Panc1 (cell line): ENCODE data around the gene FBXW8.

ENCODE experiments used
- POLR2AphosphoS5 ChIP-seq: IDR thresholded peaks from 2 replicates; pipeline ENCODE4 v1.6.1; 2012; ENCODE audit warnings: mild to moderate bottlenecking, low read depth, low read length, moderate library complexity
- TCF7L2 ChIP-seq: IDR thresholded peaks from 2 replicates; pipeline ENCODE4 v1.6.1; 2011; ENCODE audit warnings: mild to moderate bottlenecking, low read depth, low read length, inconsistent platforms
- TF ChIP-seq, protein P1 (sequence below): fragments of 450-650 bp; IDR thresholded peaks from 2 replicates; pipeline ENCODE4 v1.5.1; 2017; ENCODE audit warnings: mild to moderate bottlenecking
- TF ChIP-seq, protein P2 (sequence below), 2 experiments: IDR thresholded peaks; 2 replicates each; pipeline ENCODE4 v1.6.1; 2011 to 2012; ENCODE audit warnings: low read depth in 2 of 2, control low read depth in 1 of 2, low read length in 1 of 2, mild to moderate bottlenecking in 1 of 2, moderate library complexity in 1 of 2; ENCODE audit not compliant: insufficient read depth in 1 of 2

DNA sequence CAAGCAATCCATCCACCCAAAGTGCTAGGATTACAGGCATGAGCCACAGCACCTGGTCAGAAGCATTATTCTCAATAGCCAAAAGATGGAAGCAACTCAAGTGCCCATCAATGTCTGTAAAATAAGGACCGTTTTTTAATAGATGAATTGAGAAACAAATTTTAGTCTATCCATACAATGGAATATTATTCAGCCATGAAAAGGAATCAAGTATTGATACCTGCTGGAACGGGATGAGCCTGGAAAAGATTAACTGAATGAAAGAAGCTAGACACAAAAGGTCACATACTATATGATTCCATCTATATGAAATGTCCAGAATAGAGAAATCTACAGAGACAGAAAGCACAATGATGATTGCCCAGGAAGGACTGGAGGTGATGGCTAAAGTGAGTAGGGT, 9.1 kb upstream of the FBXW8 start:
- TF ChIP-seq, protein P1, sequence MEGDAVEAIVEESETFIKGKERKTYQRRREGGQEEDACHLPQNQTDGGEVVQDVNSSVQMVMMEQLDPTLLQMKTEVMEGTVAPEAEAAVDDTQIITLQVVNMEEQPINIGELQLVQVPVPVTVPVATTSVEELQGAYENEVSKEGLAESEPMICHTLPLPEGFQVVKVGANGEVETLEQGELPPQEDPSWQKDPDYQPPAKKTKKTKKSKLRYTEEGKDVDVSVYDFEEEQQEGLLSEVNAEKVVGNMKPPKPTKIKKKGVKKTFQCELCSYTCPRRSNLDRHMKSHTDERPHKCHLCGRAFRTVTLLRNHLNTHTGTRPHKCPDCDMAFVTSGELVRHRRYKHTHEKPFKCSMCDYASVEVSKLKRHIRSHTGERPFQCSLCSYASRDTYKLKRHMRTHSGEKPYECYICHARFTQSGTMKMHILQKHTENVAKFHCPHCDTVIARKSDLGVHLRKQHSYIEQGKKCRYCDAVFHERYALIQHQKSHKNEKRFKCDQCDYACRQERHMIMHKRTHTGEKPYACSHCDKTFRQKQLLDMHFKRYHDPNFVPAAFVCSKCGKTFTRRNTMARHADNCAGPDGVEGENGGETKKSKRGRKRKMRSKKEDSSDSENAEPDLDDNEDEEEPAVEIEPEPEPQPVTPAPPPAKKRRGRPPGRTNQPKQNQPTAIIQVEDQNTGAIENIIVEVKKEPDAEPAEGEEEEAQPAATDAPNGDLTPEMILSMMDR: no peak
- no peak for TF ChIP-seq TCF7L2
- TF ChIP-seq, protein P2, sequence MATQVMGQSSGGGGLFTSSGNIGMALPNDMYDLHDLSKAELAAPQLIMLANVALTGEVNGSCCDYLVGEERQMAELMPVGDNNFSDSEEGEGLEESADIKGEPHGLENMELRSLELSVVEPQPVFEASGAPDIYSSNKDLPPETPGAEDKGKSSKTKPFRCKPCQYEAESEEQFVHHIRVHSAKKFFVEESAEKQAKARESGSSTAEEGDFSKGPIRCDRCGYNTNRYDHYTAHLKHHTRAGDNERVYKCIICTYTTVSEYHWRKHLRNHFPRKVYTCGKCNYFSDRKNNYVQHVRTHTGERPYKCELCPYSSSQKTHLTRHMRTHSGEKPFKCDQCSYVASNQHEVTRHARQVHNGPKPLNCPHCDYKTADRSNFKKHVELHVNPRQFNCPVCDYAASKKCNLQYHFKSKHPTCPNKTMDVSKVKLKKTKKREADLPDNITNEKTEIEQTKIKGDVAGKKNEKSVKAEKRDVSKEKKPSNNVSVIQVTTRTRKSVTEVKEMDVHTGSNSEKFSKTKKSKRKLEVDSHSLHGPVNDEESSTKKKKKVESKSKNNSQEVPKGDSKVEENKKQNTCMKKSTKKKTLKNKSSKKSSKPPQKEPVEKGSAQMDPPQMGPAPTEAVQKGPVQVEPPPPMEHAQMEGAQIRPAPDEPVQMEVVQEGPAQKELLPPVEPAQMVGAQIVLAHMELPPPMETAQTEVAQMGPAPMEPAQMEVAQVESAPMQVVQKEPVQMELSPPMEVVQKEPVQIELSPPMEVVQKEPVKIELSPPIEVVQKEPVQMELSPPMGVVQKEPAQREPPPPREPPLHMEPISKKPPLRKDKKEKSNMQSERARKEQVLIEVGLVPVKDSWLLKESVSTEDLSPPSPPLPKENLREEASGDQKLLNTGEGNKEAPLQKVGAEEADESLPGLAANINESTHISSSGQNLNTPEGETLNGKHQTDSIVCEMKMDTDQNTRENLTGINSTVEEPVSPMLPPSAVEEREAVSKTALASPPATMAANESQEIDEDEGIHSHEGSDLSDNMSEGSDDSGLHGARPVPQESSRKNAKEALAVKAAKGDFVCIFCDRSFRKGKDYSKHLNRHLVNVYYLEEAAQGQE (IDR thresholded peaks at IDR 0.05; ENCODE audit: insufficient read depth in 1 of 2, low read depth in 2 of 2, low read length in 1 of 2): no peak
- TF ChIP-seq POLR2AphosphoS5: no peak
